ENCODE data around the gene PIM1. TPM values are rescaled to one million over a fixed set of nuclear protein-coding genes. Genes with fewer than 3 reads are reported as not detected.
A peak's percentile ranks its signal among the peaks of the same experiment; 100 is the strongest.

The PIM1 gene
- total and polyA plus RNA-seq, 10 of the 15 experiments (the other 5 are each of a cell fraction or from before 2014, with no cell fraction given): 0.66 to 33.9 (median 10.2) TPM

DNA sequence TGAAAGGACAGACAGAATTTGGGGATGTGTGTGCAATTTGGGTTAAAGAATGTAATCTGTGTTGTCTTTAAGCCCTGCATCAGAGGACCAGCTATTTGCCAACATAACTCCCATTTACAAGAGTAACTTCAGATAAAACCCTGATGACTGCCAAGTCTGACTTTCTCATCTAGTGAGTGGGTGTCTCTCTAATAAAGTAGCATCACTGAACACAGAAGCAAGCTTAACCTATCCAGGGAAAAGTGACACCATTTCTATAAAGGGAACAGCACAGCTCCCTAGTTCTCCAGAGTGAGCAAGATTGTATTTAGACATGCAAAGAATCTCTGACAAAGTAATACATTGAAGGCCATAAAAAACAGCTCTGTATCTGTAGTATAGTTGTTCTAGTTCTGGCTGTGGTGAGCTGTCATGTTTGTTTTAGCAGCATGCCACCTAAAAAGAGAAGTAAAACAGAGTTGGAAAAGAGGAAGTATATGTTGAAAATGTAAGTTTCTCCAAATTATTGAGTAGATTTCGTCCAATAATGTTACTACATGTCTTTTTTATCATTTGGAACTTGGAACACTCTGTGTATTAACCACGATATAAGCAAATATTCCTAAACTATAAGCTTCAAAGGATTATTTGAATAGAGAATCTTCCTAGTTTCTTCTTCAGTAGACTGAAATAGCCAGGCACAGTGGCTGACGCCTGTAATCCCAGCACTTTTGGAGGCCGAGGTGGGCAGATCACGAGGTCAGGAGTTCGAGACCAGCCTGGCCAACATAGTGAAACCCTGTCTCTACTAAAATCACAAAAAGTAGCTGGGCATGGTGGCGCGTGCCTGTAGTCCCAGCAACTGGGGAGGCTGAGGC is 8.8 kb upstream of the PIM1 start (continued):
- TF ChIP-seq ZBTB11 (CRISPR knock-in tag; IDR thresholded peaks at IDR 0.05): no peak
- TF ChIP-seq CHD2 (IDR thresholded peaks at IDR 0.05; ENCODE audit: borderline replicate concordance, low read depth, low read length): no peak
- TF ChIP-seq CBFB (IDR thresholded peaks at IDR 0.05; ENCODE audit: low read depth): 0 out of 2 replicates have a peak, but pooled peaks have one; percentile 21
- peak; percentile 80 for TF ChIP-seq RELB (IDR thresholded peaks at IDR 0.05; ENCODE audit: low read depth)
- no peak for TF ChIP-seq PAX5 (IDR thresholded peaks at IDR 0.05; ENCODE audit: borderline replicate concordance, low read depth, low read length)
- TF ChIP-seq ESRRA (IDR thresholded peaks at IDR 0.05; ENCODE audit: low read length): no peak
- TF ChIP-seq ZZZ3 (IDR thresholded peaks at IDR 0.05; ENCODE audit: control insufficient read depth, insufficient read length, low read depth): no peak
- TF ChIP-seq KAT2A (conservative IDR thresholded peaks at IDR 0.05; ENCODE audit: control insufficient read depth, low read depth, low read length): no peak
- TF ChIP-seq RB1 (IDR thresholded peaks at IDR 0.05; ENCODE audit: borderline replicate concordance): no peak
- TF ChIP-seq MTA2 (IDR thresholded peaks at IDR 0.05; ENCODE audit: low read depth): peak; percentile 76; the same call in 1 of the 2 replicates
- no peak for TF ChIP-seq HCFC1 (IDR thresholded peaks at IDR 0.05; ENCODE audit: low read length)
- peak; percentile 84 for TF ChIP-seq JUNB (IDR thresholded peaks at IDR 0.05)
- TF ChIP-seq POLR2AphosphoS2 (IDR thresholded peaks at IDR 0.05; ENCODE audit: low read depth, low read length): no peak
- TF ChIP-seq YBX1 (IDR thresholded peaks at IDR 0.05): no peak
- TF ChIP-seq NR2C2 (IDR thresholded peaks at IDR 0.05; ENCODE audit: borderline replicate concordance, control insufficient read depth, insufficient read length, low read depth): no peak
- TF ChIP-seq BCL11A (IDR thresholded peaks at IDR 0.05; ENCODE audit: low read depth, low read length): no peak
- TF ChIP-seq FOS (IDR thresholded peaks at IDR 0.05; ENCODE audit: borderline replicate concordance, extremely low read depth, insufficient read length): no peak
- TF ChIP-seq TCF3 (IDR thresholded peaks at IDR 0.05; ENCODE audit: borderline replicate concordance, insufficient read depth, low read depth, low read length): no peak
- peak; percentile 66; the same call in 1 of the 2 replicates for TF ChIP-seq NFIC (IDR thresholded peaks at IDR 0.05; ENCODE audit: low read depth, low read length)
- peak; percentile 96; the same call in 1 of the 2 replicates for TF ChIP-seq CHD4 (IDR thresholded peaks at IDR 0.05)
- no peak for TF ChIP-seq BCLAF1 (IDR thresholded peaks at IDR 0.05)
